ENCODE results near the gene FER.

The FER gene

GRCh38 chr5:109003928-109004327 lies 256.2 kb downstream of the FER start:
- Histone ChIP-seq H3K27ac (replicated peaks) (no peak overlapping the region), H3K4me3 (replicated peaks; ENCODE audit: insufficient read depth, low read length) (no peak overlapping the region), H3K27me3 (ENCODE audit: insufficient read depth, poor library complexity, severe bottlenecking) (no peaks in the 10 kb centered on the region)
- TF ChIP-seq, protein P1, sequence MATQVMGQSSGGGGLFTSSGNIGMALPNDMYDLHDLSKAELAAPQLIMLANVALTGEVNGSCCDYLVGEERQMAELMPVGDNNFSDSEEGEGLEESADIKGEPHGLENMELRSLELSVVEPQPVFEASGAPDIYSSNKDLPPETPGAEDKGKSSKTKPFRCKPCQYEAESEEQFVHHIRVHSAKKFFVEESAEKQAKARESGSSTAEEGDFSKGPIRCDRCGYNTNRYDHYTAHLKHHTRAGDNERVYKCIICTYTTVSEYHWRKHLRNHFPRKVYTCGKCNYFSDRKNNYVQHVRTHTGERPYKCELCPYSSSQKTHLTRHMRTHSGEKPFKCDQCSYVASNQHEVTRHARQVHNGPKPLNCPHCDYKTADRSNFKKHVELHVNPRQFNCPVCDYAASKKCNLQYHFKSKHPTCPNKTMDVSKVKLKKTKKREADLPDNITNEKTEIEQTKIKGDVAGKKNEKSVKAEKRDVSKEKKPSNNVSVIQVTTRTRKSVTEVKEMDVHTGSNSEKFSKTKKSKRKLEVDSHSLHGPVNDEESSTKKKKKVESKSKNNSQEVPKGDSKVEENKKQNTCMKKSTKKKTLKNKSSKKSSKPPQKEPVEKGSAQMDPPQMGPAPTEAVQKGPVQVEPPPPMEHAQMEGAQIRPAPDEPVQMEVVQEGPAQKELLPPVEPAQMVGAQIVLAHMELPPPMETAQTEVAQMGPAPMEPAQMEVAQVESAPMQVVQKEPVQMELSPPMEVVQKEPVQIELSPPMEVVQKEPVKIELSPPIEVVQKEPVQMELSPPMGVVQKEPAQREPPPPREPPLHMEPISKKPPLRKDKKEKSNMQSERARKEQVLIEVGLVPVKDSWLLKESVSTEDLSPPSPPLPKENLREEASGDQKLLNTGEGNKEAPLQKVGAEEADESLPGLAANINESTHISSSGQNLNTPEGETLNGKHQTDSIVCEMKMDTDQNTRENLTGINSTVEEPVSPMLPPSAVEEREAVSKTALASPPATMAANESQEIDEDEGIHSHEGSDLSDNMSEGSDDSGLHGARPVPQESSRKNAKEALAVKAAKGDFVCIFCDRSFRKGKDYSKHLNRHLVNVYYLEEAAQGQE (IDR thresholded peaks at IDR 0.05; ENCODE audit: insufficient replicate concordance, low read depth) = no peak
- TF ChIP-seq POLR2AphosphoS5 (IDR thresholded peaks at IDR 0.05; ENCODE audit: low read depth) = no peak
- TF ChIP-seq SPI1 (IDR thresholded peaks at IDR 0.05; ENCODE audit: borderline replicate concordance, low read depth) = no peak
- no peak for TF ChIP-seq CTCF (IDR thresholded peaks at IDR 0.05; ENCODE audit: insufficient read depth, low read length)
- TF ChIP-seq GABPA (IDR thresholded peaks at IDR 0.05; ENCODE audit: low read depth) = no peak
- no peak for DNase-seq (ENCODE audit: low read depth in 1 of 2, low spot score in 1 of 2)

GRCh38 chr5:109005297-109006009 lies 257.8 kb downstream of the FER start:
- H3K27ac ChIP-seq (replicated peaks) = no peak overlapping the region
- no peak for TF ChIP-seq CTCF (IDR thresholded peaks at IDR 0.05; ENCODE audit: insufficient read depth, low read length)
- TF ChIP-seq SPI1 (IDR thresholded peaks at IDR 0.05; ENCODE audit: borderline replicate concordance, low read depth) = no peak
- TF ChIP-seq POLR2AphosphoS5 (IDR thresholded peaks at IDR 0.05; ENCODE audit: low read depth) = no peak
- no peak for TF ChIP-seq GABPA (IDR thresholded peaks at IDR 0.05; ENCODE audit: low read depth)
- TF ChIP-seq, protein P1 (IDR thresholded peaks at IDR 0.05; ENCODE audit: insufficient replicate concordance, low read depth) = no peak
- no peaks in the 10 kb centered on the region for H3K27me3 ChIP-seq (ENCODE audit: insufficient read depth, poor library complexity, severe bottlenecking)
- no peak for DNase-seq (ENCODE audit: low read depth in 1 of 2, low spot score in 1 of 2)
- H3K4me3 ChIP-seq (replicated peaks; ENCODE audit: insufficient read depth, low read length) = no peak overlapping the region

DNA sequence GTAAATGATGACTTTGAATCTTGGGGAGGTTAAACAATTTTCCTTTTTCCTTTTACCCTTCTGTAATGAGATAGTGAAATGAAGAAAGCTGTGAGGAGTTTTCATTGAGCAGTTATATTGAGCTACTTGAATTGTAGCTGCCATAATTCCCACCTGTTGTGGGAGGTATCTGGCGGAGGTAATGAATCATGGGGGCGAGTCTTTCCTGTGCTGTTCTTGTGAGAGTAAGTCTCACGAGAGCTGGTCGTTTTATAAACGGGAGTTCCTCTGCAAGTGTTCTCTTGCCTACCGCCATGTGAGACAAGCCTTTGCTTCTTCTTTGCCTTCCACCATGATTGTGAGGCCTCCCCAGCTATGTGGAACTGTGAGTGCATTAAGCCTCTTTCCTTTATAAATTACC lies 258.4 kb downstream of the FER start:
- DNase-seq (ENCODE audit: low read depth in 1 of 2, low spot score in 1 of 2) = no peak
- no peak overlapping the region for H3K27ac ChIP-seq (replicated peaks)
- H3K4me3 ChIP-seq (replicated peaks; ENCODE audit: insufficient read depth, low read length) = no peak overlapping the region
- TF ChIP-seq GABPA (IDR thresholded peaks at IDR 0.05; ENCODE audit: low read depth) (no peak), POLR2AphosphoS5 (IDR thresholded peaks at IDR 0.05; ENCODE audit: low read depth) (no peak), CTCF (IDR thresholded peaks at IDR 0.05; ENCODE audit: insufficient read depth, low read length) (no peak), SPI1 (IDR thresholded peaks at IDR 0.05; ENCODE audit: borderline replicate concordance, low read depth) (no peak)
- TF ChIP-seq, protein P1 (IDR thresholded peaks at IDR 0.05; ENCODE audit: insufficient replicate concordance, low read depth) = no peak
- no peaks in the 10 kb centered on the region for H3K27me3 ChIP-seq (ENCODE audit: insufficient read depth, poor library complexity, severe bottlenecking)

Measured in HL-60 (cell line).